Erythroblast (primary cell): ENCODE results near the gene BTBD17.
A peak's percentile ranks its signal among the peaks of the same experiment; 100 is the strongest.

Experiments used
- DNase-seq, 2 experiments: peaks; one replicate each; lab custom pipeline; 2025; lab: John Stamatoyannopoulos, UW
- GATA1 ChIP-seq: IDR thresholded peaks from 2 replicates; pipeline ENCODE4 v1.6.1; 2011; ENCODE audit warnings: low read depth, mild to moderate bottlenecking, control low read depth, low read length, moderate library complexity
- POLR2A ChIP-seq: IDR thresholded peaks from 2 replicates; pipeline ENCODE4 v1.6.1; 2011; ENCODE audit warnings: mild to moderate bottlenecking, low read length

Gene BTBD17

GRCh38 chr17:74380086-74380958 is 18.7 kb upstream of the BTBD17 start:
- DNase-seq, result no peak
- TF ChIP-seq POLR2A (no peak), GATA1 (no peak)

GRCh38 chr17:74379495-74380085 is 17.9 kb upstream of the BTBD17 start:
- peak; percentile 79 to 89 for DNase-seq
- TF ChIP-seq GATA1, result no peak
- no peak for TF ChIP-seq POLR2A

- DNase-seq, result no peak
- TF ChIP-seq POLR2A, result no peak
- TF ChIP-seq GATA1, result no peak
Observed at GRCh38 chr17:74374858-74375257, 13.2 kb upstream of the BTBD17 start.

GRCh38 chr17:74373838-74374606 is 12.4 kb upstream of the BTBD17 start:
- peak in 1 of 2 experiments; percentile 6 for DNase-seq

GRCh38 chr17:74372426-74372825 is 10.8 kb upstream of the BTBD17 start:
- DNase-seq, result no peak
- TF ChIP-seq GATA1 (no peak), POLR2A (no peak)

More at GRCh38 chr17:74373838-74374606, 12.4 kb upstream of the BTBD17 start:
- TF ChIP-seq POLR2A, result no peak
- TF ChIP-seq GATA1, result no peak

- TF ChIP-seq GATA1 (no peak), POLR2A (no peak)
- DNase-seq, result no peak
Observed at GRCh38 chr17:74371653-74372147, 10.0 kb upstream of the BTBD17 start.

GRCh38 chr17:74369665-74370490 is 8.2 kb upstream of the BTBD17 start:
- no peak for TF ChIP-seq GATA1
- TF ChIP-seq POLR2A, result no peak
- DNase-seq, result no peak

- DNase-seq, result no peak
- no peak for TF ChIP-seq POLR2A
- TF ChIP-seq GATA1, result no peak
Observed at GRCh38 chr17:74369221-74369620, 7.6 kb upstream of the BTBD17 start.

GRCh38 chr17:74368341-74369081 is 6.8 kb upstream of the BTBD17 start:
- TF ChIP-seq POLR2A (no peak), GATA1 (no peak)
- peak; percentile 51 to 77 for DNase-seq

GRCh38 chr17:74367206-74367605 is 5.5 kb upstream of the BTBD17 start, which contains the start of gene GPR142:
GPR142 (plus strand) TSS chr17:74367506; CDS start chr17:74369541, 2,035 bp downstream.
- DNase-seq, result no peak

GRCh38 chr17:74362810-74363498 is 1.3 kb upstream of the BTBD17 start:
- no peak for DNase-seq
- no peak for TF ChIP-seq GATA1
- no peak for TF ChIP-seq POLR2A

More at GRCh38 chr17:74367206-74367605, 5.5 kb upstream of the BTBD17 start, which contains the start of gene GPR142:
- TF ChIP-seq POLR2A, result no peak
- TF ChIP-seq GATA1, result no peak
